PC-3 (cell line): ENCODE measurements around the gene LPIN1.

ENCODE experiments used
- CTCF ChIP-seq: fragments of 300-600 bp; sonication (generic); conservative IDR thresholded peaks from 2 replicates; pipeline ENCODE4 v1.5.1; 2017; ENCODE audit warnings: antibody characterized with exemption, low read depth, mild to moderate bottlenecking, low read length
- EZH2 ChIP-seq: fragments of 300-600 bp; sonication (generic); IDR thresholded peaks from one replicate; pipeline ENCODE4 v1.6.1; 2017; ENCODE audit warnings: antibody characterized with exemption, mild to moderate bottlenecking, low read length; ENCODE audit not compliant: unreplicated experiment
- EZH2phosphoT487 ChIP-seq: fragments of 300-600 bp; sonication (generic); IDR thresholded peaks from 2 replicates; pipeline ENCODE4 v1.6.1; 2018; ENCODE audit warnings: mild to moderate bottlenecking, antibody characterized with exemption, low read length, borderline replicate concordance

GRCh38 chr2:11829324-11829946 is 83.0 kb downstream of the LPIN1 start:
- TF ChIP-seq CTCF (peak; percentile 79), EZH2phosphoT487 (no peak), EZH2 (no peak)
